MM.1S (cell line): ENCODE measurements around the gene MIGA2.

Experiments used
- CTCF ChIP-seq: fragments of 300-600 bp; sonication (generic); IDR thresholded peaks from 2 replicates; pipeline ENCODE4 v1.5.1; 2016; ENCODE audit warnings: antibody characterized with exemption, low read length, mixed read lengths
- EZH2 ChIP-seq: fragments of 300-600 bp; sonication (generic); optimal IDR thresholded peaks from 2 replicates; pipeline ENCODE3; 2017; ENCODE audit warnings: low read depth, mild to moderate bottlenecking, antibody characterized with exemption, low read length, mixed read lengths
- EZH2phosphoT487 ChIP-seq: fragments of 300-600 bp; sonication (generic); IDR thresholded peaks from 2 replicates; pipeline ENCODE4 v1.6.1; 2018; ENCODE audit warnings: antibody characterized with exemption, low read length

GRCh38 chr9:129036923-129037766 lies 719 bp downstream of the MIGA2 start:
- TF ChIP-seq CTCF (no peak), EZH2phosphoT487 (no peak), EZH2 (no peak)
